Testis (tissue), 3 donors: ENCODE data around the gene RBFOX1. TPM values are rescaled to one million over a fixed set of nuclear protein-coding genes. Genes with fewer than 3 reads are reported as not detected.

Experiments used
- DNase-seq: peaks from one replicate; pipeline ENCODE4 v3.0.0-alpha.2; 2019
- H3K27ac ChIP-seq, 2 donors: fragments of 200-600 bp; sonication (generic); one replicate each; pipeline ENCODE4 v1.5.1; 2019
- H3K27me3 ChIP-seq: fragments of 200-600 bp; sonication (generic); one replicate; pipeline ENCODE4 v1.5.1; 2019
- H3K36me3 ChIP-seq: fragments of 200-600 bp; sonication (generic); one replicate; pipeline ENCODE4 v1.5.1; 2017; ENCODE audit warnings: low read depth; ENCODE audit errors: missing control alignments
- H3K4me1 ChIP-seq: fragments of 200-600 bp; sonication (generic); one replicate; pipeline ENCODE4 v1.5.1; 2019
- H3K4me3 ChIP-seq, 2 donors: fragments of 200-600 bp; sonication (generic); one replicate each; pipeline ENCODE4 v1.5.1; 2017 to 2019
- H3K9me3 ChIP-seq: fragments of 200-600 bp; sonication (generic); one replicate; pipeline ENCODE4 v1.5.1; 2017
- POLR2A ChIP-seq: fragments of 450-650 bp; IDR thresholded peaks from one replicate; pipeline ENCODE4 v1.6.1; 2017; ENCODE audit warnings: antibody characterized with exemption, mild to moderate bottlenecking, moderate library complexity
- WGBS, 2 donors: methylation state at CpG; one replicate each; pipeline ENCODE4 v1.1.5; 2018; 5-methylcytosine and 5-hydroxymethylcytosine counted together
- intact Hi-C: fragments of 100-400 bp; cut with DNase I; formaldehyde crosslinking; loops from one replicate; pipeline ENCODE4 v1.15.1; 2023; ENCODE audit warnings: low total_unique reads
- polyA plus RNA-seq: library from polyadenylated mRNA; stranded (reverse); fragments of 350-450 nt; fragmentation: Illumina TruSeq; extraction: RNeasy Lipid Tissue Mini Kit (QIAGEN cat#74804); gene quantifications from one replicate; pipeline ENCODE4 v1.2.3, GENCODE V29; 2014; ENCODE audit warnings: low read depth, low replicate concordance; ENCODE audit not compliant: insufficient read depth
- total RNA-seq, 2 donors: library from RNA; depleted of rRNA; stranded (reverse); fragments of >200 nt; gene quantifications; one replicate each; pipeline ENCODE4 v1.2.3, GENCODE V29; 2016
- TF ChIP-seq, protein P1 (sequence below), 3 experiments: fragments of 450-650 bp in 2 of 3; fragments of 200-600 bp in 1 of 3; sonication (generic) in 1 of 3; IDR thresholded peaks; one replicate each; pipeline ENCODE4 v1.5.1; 2016 to 2019; ENCODE audit warnings: antibody characterized with exemption in 3 of 3, mild to moderate bottlenecking in 2 of 3, moderate library complexity in 1 of 3

The RBFOX1 gene
- total and polyA plus RNA-seq, 3 donors from 2014 or later = 0.68 to 2.8 (median 1.1) TPM

DNA sequence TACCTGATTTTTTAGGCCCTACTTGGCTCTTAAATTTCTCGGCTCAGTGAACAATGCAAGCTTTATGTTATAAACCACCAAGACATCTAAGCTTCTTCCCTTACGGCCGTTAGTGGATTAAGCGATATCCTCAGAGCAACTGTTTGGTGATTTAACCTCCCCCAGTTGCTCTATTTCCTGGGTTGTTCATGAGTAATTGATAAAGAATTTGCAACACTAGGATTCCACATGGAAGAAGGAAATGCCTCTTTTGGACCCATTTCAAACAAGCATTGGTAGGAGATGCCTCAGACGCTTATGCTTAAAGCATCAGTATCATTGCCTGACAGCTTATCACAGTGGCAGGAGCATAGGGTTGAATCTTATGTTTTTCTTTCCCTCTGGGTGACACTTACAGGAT lies 65.3 kb downstream of the RBFOX1 start:
- WGBS, 2 donors = 71 to 78% methylated on average over 5 of the region's 5 CpGs
- TF ChIP-seq, protein P1, sequence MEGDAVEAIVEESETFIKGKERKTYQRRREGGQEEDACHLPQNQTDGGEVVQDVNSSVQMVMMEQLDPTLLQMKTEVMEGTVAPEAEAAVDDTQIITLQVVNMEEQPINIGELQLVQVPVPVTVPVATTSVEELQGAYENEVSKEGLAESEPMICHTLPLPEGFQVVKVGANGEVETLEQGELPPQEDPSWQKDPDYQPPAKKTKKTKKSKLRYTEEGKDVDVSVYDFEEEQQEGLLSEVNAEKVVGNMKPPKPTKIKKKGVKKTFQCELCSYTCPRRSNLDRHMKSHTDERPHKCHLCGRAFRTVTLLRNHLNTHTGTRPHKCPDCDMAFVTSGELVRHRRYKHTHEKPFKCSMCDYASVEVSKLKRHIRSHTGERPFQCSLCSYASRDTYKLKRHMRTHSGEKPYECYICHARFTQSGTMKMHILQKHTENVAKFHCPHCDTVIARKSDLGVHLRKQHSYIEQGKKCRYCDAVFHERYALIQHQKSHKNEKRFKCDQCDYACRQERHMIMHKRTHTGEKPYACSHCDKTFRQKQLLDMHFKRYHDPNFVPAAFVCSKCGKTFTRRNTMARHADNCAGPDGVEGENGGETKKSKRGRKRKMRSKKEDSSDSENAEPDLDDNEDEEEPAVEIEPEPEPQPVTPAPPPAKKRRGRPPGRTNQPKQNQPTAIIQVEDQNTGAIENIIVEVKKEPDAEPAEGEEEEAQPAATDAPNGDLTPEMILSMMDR (IDR thresholded peaks at IDR 0.05) = no peak
- TF ChIP-seq POLR2A = no peak

DNA sequence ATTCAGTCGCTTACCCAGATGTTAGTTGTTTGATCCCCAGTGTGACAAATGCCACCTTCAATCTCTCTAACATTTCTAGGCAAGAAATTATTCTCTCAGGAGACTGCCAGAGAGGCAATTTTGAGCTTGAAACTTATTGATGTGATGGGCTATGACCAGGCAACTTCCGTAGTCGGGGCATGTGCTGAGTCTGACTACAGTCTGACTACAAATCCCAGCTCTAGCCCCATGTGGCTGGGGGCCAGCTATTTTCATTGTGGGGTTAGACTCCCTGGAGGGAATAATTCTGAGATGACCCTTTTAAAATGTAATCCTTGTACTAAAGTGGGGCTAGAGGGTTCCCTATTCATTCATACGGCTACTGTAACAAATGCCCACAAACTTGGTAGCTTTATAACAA lies 65.9 kb downstream of the RBFOX1 start:
- intact Hi-C loops = no loop called here
- TF ChIP-seq, protein P1 (IDR thresholded peaks at IDR 0.05) = no peak
- TF ChIP-seq POLR2A = no peak

More for the DNA sequence above, 65.3 kb downstream of the RBFOX1 start:
- H3K4me1 ChIP-seq = no peaks in the 10 kb centered on the region
- H3K36me3 ChIP-seq = no peaks in the 10 kb centered on the region
- H3K4me3 ChIP-seq = no peak overlapping the region
- intact Hi-C loops = no loop called here
- no peaks in the 10 kb centered on the region for H3K27me3 ChIP-seq
- no peak for DNase-seq
- no peaks in the 10 kb centered on the region for H3K9me3 ChIP-seq
- H3K27ac ChIP-seq = no peak overlapping the region

DNA sequence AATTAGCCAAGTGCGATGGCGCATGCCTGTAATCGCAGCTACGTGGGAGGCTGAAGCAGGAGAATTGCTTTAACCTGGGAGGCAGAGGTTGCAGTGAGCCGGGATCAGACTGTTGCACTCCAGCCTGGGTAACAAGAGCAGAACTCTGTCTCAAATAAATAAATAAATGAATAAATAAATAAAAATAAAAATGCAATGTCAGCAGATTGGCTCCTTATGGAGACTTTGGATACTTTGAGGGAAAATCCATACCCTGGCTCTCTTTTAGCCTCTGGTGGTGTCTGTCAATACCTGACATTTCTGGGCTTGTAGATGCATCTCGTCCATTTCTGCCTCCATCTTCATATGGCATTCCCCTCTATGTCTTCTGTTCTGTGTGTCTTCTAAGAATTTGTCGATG lies 66.7 kb downstream of the RBFOX1 start:
- no peak for TF ChIP-seq POLR2A
- TF ChIP-seq, protein P1 (IDR thresholded peaks at IDR 0.05) = no peak
- H3K9me3 ChIP-seq = no peaks in the 10 kb centered on the region
- H3K36me3 ChIP-seq = no peaks in the 10 kb centered on the region
- DNase-seq = no peak
- WGBS, 2 donors = 87 to 88% methylated on average over 7 of the region's 7 CpGs
- H3K4me3 ChIP-seq = no peak overlapping the region
- H3K4me1 ChIP-seq = no peaks in the 10 kb centered on the region
- intact Hi-C loops = no loop called here
- H3K27ac ChIP-seq = no peak overlapping the region
- no peaks in the 10 kb centered on the region for H3K27me3 ChIP-seq

More for the DNA sequence above, 65.9 kb downstream of the RBFOX1 start:
- no peak overlapping the region for H3K4me3 ChIP-seq
- no peaks in the 10 kb centered on the region for H3K9me3 ChIP-seq
- H3K27ac ChIP-seq = no peak overlapping the region
- no peaks in the 10 kb centered on the region for H3K36me3 ChIP-seq
- WGBS, 2 donors = 93 to 96% methylated on average over 4 of the region's 4 CpGs
- no peaks in the 10 kb centered on the region for H3K27me3 ChIP-seq
- DNase-seq = no peak
- H3K4me1 ChIP-seq = no peaks in the 10 kb centered on the region

DNA sequence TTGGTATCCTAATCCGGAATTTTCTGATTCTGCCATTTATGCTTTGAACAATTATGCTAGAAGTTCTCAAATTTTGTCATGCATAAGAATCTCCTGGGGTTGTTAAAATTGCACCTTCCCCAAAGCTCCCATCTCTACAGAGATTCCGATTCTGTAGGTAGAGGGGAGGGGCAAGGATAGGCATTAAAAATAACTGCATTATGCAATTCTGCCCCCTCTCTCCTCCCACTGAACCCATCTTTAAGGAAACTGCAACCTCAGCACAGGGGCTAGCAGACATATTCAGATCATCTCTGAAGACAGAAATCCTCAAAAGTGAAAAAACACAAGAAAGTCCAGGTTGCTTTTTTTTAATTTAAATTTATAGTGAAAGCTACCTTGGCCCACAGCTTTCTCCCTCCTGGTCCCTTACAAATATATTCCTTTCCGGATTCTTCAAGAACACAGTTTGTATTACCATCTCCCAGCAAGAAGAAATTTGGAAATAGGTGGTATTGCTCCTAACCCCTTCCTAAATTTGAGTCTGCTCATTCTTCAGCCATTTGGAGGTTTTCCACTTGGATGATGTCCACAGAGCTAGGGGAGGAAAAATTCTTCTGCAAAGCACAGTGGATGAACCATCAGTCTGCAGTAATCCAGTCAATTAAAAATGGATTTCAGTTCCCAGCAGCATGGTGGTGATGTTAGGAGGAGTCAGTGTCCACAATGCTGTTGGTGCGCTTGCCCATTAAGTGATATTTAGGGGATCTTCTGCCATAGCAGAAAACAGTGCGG lies 67.7 kb downstream of the RBFOX1 start:
- TF ChIP-seq, protein P1 (IDR thresholded peaks at IDR 0.05) = no peak
- TF ChIP-seq POLR2A = no peak
- Histone ChIP-seq H3K4me1 (no peaks in the 10 kb centered on the region), H3K27ac (no peak overlapping the region), H3K27me3 (no peaks in the 10 kb centered on the region), H3K36me3 (no peaks in the 10 kb centered on the region), H3K9me3 (no peaks in the 10 kb centered on the region), H3K4me3 (no peak overlapping the region)
- WGBS, 2 donors = 52 to 72% methylated on average over 5 of the region's 5 CpGs
- no peak for DNase-seq
- intact Hi-C loops = no loop called here

DNA sequence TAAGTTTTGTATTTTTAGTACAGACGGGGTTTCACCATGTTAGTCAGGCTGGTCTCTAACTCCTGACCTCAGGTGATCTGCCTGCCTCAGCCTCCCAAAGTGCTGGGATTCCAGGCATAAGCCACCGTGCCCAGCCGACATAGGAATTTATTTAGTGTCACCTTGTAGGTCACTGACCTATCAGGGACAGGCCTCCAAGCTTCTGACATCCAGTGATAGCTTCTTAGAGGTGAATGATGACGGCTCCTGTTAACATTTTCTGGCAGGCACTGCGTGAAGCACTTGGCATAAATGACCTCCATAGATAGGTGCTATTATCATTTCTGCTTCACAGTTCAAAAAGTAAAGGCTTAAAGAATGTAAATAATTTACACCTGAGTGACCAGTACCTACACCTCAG lies 71.6 kb downstream of the RBFOX1 start:
- TF ChIP-seq, protein P1 (IDR thresholded peaks at IDR 0.05) = no peak
- no peak for TF ChIP-seq POLR2A
- Histone ChIP-seq H3K27me3 (no peaks in the 10 kb centered on the region), H3K4me3 (no peak overlapping the region), H3K9me3 (no peaks in the 10 kb centered on the region), H3K36me3 (no peaks in the 10 kb centered on the region), H3K4me1 (no peaks in the 10 kb centered on the region), H3K27ac (no peak overlapping the region)
- intact Hi-C loops = no loop called here
- 59 to 67% methylated on average over 5 of the region's 5 CpGs for WGBS, 2 donors
- no peak for DNase-seq
